ENCODE results near the gene CNEP1R1.
A peak's percentile ranks its signal among the peaks of the same experiment; 100 is the strongest.
"Not testable (repeated sequence)": the region's sequence is repeated elsewhere in the genome, so short reads cannot be mapped to it uniquely, and the experiment has no call there.

CNEP1R1 gene, protein sequence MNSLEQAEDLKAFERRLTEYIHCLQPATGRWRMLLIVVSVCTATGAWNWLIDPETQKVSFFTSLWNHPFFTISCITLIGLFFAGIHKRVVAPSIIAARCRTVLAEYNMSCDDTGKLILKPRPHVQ

DNA sequence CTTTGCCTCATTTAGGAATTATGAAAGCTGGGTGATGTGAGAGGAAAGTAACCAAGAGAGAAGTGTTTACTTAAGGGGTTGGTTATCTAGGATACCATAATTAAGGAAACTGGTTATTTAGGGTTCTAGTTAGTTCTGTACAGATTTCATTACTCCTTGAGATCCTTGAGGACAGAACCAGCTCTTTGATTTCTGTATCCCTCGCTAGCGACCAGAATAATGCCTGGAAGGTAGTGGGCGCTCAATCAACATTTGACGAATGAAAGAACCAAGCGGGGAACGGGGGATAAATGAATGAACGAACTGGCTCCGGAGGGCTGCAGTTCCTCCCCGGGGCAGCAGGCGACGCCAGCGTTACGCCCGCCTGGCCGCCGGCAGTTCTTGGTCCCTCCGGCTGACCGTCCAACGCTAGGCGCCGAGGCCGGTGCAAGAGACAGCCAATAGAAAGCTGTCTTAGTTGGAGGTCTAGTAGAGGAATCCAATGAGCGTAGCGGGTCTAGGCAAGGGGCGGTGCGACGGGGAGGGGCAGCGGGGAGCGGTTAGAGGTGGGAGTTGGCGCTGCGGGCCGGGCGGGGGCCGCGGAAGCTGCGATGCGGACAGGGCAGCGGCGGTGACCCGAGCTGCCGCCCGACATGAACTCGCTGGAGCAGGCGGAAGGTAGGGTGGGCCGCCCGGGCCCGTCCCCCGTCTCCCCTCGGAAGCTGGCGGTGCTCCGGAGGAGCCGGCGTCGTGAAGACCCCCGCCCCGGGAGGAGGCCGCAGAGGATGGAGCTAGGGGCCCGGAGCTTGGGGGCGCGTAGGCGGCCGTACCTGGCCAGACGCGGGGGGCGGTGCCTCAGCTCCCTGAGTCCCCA, at the start of gene CNEP1R1:
CNEP1R1 (plus strand) TSS at position 542 of the 853 bp plus-strand sequence; CDS start at position 633, 91 bp downstream.
- DNase-seq, result peak; percentile 98

DNA sequence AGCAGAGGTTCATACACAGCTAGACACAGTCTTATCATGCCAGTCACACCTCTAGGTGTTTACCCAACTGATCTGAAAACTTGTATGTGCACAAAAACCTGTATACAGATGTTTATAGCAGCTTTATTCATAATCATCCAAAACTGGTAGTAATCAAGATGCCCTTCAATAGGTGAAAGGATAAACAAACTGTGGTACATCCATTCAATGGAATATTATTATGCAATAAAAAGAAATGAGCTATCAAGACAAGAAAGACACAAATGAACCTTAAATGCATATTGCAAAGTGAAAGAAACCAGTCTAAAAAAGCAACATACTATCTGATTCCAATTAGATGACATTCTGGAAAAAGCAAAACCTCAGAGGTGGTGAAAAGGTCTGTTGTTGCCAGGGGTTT, 47.6 kb upstream of the CNEP1R1 start:
- no peak for DNase-seq

DNA sequence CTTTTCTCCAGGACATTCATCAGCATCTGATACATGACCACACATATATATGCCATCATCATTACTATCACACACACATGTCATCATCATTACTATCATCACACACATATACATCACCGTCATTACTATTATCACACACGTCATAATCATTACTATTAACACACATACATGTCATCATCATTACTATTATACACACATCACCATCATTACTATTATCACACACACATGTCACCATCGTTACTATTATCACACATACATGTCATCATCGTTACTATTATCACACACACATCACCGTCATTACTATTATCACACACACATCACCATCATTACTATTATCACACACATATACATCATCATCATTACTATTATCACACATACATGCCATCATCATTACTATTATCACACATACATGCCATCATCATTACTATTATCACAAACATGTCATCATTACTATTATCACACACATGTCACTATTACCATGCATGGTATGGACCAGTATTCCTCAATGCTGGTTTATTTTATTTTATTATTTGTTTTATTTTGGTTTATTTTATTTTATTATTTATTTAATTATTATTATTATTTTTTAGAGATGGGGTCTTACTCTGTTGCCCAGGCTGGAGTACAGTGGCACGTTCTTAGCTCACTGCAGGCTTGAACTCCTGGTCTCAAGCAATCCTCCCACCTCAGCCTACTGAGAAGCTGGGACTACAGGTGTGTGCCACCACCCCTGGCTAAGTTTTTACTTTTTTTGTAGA, 46.3 kb upstream of the CNEP1R1 start:
- DNase-seq, result no peak

DNA sequence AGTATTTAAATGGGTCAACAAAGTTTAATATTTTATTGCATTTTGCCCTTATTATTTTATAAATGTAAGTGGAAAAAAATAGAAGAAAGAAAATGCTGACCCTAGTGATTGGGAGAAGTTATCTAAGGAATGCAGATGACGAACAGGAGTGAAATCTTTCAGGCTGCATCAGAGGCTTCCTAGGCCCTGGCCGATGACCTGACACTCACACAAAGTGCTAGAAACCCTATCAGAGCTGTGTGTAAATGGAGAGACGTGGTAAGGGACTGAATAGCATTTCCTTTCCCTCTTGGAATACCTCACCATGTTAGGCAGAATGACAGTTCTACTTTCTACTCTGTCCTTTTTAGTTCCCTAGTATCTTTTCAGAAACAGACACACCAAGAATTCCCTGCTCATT, 44.9 kb upstream of the CNEP1R1 start:
- DNase-seq, result no peak

DNA sequence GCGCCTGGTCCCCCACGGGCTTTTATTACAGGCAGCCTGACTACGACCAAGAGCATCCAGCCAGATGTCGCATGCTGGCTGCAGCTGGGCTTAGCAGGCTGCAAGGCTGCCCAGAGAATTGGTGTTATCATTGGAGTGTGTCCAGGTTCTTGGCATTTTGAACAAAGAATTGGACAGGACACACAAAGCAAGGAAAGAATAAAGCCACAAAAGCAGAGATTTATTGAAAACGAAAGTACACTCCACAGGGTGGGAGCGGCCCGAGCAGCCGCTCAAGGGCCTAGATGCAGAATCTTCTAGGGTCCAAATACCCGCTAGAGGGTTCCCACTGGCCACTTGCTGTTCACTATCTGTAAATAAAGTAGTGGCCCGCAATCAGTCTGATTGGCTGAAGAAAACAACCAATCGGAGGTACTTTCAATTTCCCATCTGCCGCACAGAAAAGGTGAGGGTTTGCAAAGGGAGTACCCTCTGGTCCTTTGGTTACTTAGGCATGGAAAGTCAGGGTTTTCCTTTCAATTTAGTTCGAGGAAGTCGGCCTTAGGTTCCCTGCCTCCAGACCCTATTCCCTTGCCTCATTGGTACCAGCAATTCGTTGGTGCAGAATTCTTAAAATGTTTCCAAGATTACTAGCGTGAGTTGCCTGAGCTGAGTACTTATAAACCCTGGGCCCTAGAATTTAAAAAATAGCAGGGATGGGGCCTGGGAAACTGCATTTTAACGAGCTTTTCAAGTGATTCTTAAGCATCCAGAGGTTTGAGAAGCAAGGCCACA, 38.5 kb upstream of the CNEP1R1 start:
- DNase-seq, result no peak

DNA sequence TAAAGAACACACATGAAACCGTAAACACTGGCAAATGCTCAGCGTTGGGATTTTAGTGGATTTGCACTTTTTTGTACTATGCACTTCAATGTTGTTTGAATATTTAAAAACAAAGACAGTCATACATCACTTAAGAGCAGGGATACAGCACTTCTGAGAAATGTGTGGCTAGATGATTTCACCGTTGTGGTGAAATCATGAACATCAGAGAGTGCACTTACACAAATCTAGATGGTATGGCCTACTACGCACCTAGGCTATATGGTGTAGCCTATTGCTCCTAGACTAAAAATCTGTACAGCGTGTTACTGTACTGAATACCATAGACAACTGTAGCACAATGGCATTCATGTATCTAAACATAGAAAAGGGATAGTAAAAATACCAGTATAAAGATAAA, 37.6 kb upstream of the CNEP1R1 start:
- DNase-seq, result no peak

DNA sequence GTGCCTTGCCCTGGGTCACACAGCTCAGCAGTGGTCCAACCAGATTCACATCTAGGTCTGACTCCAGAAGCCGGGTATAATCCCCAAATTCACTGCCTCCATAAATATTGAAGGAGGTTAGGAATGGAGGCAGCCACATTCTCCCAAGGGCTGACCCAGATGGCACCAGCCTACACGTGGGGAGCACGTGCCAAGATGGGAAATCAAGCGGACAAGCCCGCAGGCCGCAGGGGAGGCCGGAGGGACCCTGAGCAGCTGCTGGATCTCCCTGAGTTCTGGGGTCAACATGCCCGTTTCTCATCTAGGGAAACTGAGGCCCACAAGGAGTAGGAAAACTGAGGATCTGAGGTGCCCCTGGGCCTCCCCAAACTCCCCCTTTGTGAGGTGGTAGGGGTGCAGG, 32.2 kb upstream of the CNEP1R1 start:
- DNase-seq, result no peak

DNA sequence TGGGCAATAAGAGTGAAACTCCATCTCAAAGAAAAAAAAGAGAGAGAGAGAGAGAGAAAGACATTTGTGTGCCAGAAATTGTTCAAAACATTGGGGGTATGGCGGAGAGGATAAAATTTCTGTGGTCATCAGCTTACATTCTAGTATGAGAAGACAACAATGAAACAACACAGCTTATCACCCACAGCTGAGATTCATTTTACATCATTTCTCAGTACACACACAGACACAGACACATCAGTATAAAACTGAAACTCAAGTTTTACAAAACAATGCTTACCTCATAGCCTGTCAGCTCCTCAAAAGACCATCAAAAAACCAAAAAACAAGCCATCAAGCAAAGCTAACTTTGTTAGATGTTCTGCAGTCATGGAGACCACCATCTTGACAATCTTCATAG, 31.4 kb upstream of the CNEP1R1 start:
- no peak for DNase-seq

DNA sequence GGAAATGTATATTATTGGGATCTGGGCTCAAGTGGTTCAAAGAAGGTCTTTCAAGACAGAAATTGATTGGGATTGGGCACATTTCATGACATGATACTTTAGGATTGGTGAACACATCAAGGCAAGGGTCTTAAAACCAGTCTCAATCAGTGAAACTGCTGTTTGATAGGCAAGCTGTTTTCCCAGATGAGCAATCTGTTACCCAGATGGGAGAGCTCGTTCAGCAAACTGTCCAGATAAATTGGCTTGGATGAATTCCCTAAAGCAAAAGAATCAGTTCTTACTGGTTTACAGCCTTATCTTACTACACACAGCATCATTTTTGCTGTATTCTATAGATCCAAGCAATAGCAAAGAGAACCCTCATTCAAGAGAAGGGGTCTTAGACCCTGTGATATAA, 31.0 kb upstream of the CNEP1R1 start:
- no peak for DNase-seq

DNA sequence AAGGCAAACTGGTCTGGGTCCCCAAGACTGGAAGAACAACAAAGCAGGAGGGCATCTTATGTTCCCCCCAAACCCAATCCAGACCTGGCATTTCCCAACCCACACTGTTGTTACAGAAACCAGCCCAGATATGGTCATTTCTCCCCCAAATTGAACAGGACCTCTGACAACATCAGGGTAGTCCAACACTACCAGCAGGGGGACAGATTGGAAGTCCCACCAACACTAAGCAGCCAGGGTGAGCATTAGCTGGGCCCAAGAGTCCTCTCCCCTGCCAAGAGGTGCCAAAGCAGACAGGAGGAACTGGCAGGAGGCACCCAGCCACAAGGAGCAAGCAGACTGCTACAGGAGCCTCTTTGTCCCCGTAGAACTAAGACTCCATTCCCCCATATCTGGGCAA, 29.3 kb upstream of the CNEP1R1 start:
- DNase-seq, result no peak

DNA sequence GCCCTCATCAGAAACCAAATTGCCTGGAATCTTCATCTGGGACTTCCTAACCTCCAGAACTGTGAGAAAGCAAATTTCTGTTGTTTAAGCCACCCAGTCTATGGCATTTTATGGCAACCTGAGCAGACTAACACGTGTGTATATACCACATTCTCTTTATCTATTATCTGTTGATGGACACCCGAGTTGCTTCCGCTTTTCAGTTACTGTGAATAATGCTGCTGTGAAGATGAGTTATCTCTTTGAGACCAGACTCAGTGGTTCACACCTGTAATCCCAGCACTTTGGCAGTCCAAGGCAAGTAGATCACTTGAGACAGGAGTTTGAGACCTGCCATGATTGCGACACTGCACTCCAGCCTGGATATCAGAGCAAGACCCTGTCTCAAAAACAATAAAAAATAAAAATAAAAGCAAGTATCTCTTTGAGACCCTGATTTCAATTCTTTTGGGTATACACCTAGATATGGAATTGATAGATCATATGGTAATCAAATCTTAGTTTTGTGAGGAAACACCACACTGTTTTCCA, 27.2 kb upstream of the CNEP1R1 start:
- DNase-seq, result no peak

DNA sequence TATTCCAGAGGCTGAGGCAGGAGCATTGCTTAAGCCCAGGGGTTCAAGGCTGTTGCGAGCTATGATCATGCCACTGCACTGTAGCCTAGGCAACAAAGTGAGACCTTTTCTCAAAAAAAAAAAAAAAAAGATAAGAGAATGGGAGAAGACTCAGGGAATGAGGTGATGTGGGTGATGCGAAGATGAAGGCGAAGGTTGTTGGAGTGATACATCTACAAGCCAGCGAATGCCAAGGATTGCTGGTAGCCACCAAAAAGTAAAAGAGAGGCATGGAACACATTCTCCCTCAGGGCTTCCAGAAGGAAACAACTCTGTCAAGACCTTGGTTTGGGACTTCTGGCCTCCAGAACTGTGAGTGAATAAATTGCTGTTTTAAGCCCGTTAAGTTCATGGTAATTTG, 26.0 kb upstream of the CNEP1R1 start:
- DNase-seq, result no peak

DNA sequence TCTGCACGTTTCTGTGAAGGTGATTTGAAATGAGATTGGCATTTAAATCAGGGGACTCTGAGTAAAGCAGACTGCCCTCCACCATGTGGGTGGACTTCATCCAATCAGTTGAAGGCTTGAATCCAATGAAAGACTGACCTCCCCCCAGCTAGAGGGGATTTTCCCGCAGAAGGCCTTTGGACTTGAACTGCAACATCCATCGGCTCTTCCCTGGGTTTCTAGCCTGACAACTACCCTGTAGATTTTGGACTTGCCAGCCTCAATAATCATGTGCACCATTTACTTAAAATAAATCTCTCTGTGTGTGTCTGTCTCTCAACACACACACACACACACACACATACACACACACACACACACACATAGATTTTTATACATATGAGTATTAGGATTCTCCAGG, 23.9 kb upstream of the CNEP1R1 start:
- no peak for DNase-seq

DNA sequence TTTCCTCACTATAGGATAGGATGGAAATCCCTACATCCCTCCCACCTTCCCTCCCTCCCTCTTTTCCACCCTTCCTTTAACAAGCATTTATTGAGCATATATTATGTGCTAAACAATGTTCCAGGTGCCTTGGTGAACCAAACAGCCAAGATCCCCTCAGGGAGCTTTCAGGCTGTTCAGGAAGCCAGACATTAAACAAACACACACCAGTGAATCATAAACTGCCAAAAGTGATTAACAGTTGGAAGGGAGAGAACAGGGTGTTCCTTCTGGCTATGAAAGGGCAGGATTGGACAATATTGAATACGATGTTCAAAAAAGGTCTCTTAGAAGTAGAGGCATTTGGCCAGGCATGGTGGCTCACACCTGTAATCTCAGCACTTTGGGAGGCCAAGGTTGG, 22.8 kb upstream of the CNEP1R1 start:
- no peak for DNase-seq

DNA sequence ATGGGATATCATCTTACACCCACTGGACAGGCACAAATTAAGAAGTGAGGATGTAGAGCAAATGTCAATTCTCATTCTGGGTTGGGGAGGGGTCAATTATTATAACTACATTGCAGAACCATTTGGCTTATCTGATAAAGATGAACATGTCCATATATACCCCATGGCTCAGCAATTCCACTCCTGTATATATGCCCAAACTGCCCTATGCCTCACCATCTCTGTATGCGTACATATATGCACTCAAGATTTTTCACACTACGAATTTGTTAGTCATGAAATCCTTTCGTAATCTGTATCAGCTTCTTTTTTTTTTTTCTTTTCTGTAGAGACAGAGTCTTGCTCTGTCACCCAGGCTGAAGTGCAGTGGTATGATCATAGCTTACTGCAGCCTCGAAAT, 20.8 kb upstream of the CNEP1R1 start:
- no peak for DNase-seq

DNA sequence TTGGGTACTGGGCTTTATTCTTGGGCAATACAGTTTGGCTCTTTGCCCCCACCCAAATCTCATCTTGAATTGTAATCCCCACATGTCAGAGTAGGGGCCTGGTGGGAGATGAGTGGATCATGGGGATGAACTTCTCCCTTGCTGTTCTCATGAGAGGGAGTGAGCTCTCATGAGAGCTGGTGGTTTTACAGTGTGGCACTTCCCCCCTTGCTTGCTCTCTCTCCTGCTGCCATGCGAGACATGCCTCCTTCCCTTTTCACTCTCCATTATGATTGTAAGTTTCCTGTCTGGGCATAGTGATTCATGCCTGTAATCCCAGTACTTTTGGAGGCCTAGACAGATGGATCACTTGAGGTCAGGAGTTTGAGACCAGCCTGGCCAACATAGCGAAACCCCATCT, 18.1 kb upstream of the CNEP1R1 start:
- no peak for DNase-seq

DNA sequence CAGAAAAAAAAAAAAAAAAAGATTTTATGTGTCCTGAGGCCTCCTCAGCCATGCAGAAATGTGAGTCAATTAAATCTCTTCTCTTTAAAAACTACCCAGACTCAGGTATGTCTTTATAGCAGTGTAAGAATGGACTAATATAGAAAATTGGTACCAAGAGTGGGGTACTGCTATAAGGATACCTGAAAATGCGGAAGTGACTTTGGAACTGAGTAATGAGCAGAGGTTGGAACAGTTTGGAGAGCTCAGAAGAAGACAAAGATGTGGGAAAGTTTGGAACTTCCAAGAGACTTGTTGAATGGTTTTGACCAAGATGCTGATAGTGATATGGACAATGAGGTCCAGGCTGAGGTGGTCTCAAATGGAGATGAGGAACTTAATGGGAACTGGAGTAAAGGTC, 17.3 kb upstream of the CNEP1R1 start:
- no peak for DNase-seq

DNA sequence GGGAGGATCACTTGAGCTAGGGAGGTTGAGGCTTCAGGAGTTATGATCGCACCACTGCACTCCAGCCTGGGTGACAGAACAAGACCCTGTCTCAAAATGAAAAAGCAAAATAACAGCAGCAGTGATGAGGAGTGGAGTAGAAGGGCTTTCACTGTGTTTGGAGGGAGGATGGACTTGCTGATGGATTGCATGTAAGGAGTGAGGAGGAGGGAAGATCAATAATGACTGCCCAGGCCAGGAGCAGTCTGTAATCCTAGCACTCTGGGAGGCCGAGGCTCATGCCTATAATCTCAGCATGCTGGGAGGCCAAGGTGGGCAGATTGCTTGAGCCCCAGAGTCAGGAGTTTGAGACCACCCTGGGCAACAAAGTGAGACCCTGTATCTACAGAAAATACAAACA, 14.8 kb upstream of the CNEP1R1 start:
- DNase-seq, result no peak

DNA sequence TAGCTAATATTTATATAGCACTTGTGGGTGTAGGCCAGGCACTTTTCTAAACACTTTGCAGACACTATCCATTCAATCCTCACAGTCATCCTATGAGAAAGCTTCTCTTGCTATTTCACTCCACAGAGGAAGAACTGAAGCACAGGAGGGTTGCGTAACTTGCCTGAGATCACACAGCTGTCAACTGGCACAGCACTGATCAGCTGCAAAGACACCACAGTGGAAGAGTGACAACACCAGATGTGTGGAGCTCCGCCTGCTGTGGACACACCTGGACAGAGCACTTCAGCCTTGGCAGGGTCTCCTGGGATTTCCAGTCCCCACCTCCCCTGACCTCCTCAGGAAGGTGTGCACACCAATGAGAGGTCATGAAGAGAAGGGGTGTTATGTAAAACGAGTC, 13.3 kb upstream of the CNEP1R1 start:
- DNase-seq, result peak; percentile 35

DNA sequence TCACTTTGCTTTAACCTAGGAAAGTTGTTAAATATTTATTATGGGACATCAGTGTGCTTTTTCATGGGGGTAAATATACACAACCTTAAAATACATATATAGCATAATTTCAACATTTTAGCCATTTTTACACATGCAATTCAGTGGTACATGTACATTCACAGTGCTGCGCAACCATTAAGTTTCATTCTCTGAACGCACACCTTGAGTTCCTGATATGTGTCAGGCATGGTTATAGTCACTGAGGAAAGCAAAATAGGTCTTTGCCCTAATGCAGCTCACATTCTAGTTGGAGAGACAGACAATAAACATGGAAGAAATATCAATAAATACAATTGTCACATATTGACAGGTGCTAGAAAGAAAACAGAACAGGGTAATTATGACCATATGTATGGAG, 12.8 kb upstream of the CNEP1R1 start:
- DNase-seq, result no peak

DNA sequence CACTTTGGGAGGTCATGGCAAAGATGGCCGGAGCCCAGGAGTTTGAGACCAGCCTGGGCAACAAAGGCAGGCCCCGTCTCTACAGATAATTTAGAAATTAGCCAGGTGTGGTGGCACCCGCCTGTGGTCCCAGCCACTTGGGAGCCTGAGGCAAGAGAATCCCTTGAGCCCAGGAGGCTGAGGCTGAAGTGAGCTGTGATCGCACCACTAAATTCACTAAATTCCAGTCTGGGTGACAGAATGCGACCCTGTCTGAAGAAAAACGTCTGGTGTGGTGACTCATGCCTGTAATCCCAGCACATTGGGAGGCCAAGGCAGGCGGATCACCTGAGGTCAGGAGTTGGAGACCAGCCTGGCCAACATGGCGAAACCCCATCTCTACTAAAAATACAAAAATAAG, 10.8 kb upstream of the CNEP1R1 start:
- not testable (repeated sequence) for DNase-seq

DNA sequence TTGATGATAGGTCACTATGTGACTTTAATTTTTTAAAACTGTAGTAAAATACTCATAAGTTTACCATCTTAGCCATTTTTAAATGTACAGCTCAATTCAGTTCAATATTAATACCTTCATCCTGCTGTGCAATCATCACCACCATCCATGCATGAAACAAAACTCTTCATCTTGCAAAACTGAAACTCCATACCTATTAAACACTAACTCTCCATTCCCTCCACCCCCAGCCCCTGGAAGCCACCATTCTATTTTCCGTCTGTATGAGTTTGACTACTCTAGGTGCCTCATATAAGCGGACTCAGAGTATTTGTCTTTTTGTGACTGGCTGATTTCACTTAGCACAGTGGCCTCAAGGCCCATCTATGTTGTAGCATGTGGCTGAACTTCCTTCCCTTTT, 9.4 kb upstream of the CNEP1R1 start:
- DNase-seq, result no peak

DNA sequence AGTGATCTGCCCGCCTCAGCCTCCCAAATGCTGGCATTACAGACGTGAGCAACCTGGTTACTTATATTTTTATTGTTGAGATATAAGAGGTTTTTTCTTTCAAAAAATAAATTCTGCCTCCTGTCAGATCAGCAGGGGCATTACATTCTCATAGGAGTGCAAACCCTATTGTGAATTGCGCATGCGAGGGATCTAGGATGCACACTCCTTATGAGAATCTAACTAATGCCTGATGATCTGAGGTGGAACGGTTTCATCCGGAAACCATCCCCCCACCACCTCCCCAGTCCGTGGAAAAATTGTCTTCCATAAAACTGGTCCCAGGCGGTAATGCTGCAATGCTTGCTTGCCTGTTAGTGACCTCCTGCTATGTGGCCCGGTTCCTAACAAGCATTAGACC, 7.5 kb upstream of the CNEP1R1 start:
- no peak for DNase-seq
